ENCODE results near the gene TMEM266.

TMEM266 gene

GRCh38 chr15:76070192-76070591 lies 10.4 kb downstream of the TMEM266 start:
- Histone ChIP-seq H3K36me3 (ENCODE audit: insufficient read depth, low read length) (no peaks in the 10 kb centered on the region), H4K20me1 (ENCODE audit: insufficient read depth, low read length, poor library complexity, severe bottlenecking) (no peaks in the 10 kb centered on the region), H3K9ac (ENCODE audit: low read depth, low read length, poor library complexity, severe bottlenecking) (no peak overlapping the region), H3K9me3 (ENCODE audit: insufficient read depth, low read depth, low read length) (no peaks in the 10 kb centered on the region), H3F3A (ENCODE audit: low read depth) (no peaks in the 10 kb centered on the region), H3K27me3 (ENCODE audit: insufficient read depth, low read length, poor library complexity, severe bottlenecking) (no peaks in the 10 kb centered on the region), H3K4me3 (ENCODE audit: low read length, poor library complexity, severe bottlenecking) (no peak overlapping the region), H3K4me2 (ENCODE audit: low read depth, low read length, poor library complexity, severe bottlenecking) (no peak overlapping the region), H2AFZ (ENCODE audit: low read length) (no peak overlapping the region), H3K9me2 (replicated peaks; ENCODE audit: low read depth, low read length) (no peaks in the 10 kb centered on the region), H3K79me2 (ENCODE audit: insufficient read depth, low read length) (no peaks in the 10 kb centered on the region), H3K4me1 (ENCODE audit: insufficient read depth, low read length, poor library complexity, severe bottlenecking) (peaks cover 5% of the 10 kb centered on the region)
- TF ChIP-seq EZH2phosphoT487 (IDR thresholded peaks at IDR 0.05; ENCODE audit: borderline replicate concordance) (no peak), CTCF (conservative IDR thresholded peaks at IDR 0.05; ENCODE audit: low read length) (no peak)

DNA sequence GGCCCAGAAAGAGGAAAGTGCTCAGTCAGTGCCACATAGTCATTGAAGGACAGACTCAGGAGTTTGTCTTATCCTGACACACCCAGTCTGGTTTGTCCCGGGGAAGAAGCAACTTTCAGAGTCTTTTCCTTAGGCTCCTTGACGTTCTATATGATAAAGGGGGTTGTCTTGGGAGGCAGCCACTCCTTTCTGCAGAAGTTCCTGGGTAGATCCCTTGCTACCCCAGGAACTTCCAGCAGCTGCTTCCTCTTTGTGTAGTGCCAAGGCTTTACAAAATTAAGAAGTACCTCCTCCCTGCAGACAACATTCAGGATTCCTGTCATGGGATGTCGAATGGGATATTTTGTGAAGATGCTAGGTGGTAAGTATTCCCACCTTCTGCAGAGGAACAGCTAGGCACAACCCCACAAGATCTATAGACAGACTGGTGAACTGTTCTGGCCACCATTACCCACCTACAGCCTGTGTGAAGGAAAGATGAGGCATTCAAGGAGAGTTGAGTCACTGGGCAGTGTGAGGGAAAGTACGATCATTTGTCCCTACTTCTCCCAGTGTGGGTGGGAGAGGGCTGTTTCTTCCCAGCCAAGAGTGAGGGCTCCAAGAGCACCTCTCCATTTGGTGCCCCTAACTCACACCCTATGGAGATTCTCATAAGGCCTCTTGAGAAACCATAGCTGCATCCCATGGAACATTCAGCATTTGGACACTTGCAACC lies 11.3 kb downstream of the TMEM266 start:
- H2AFZ ChIP-seq (ENCODE audit: low read length) = no peak overlapping the region
- no peaks in the 10 kb centered on the region for H3K4me1 ChIP-seq (ENCODE audit: insufficient read depth, low read length, poor library complexity, severe bottlenecking)
- no peak overlapping the region for H3K9ac ChIP-seq (ENCODE audit: low read depth, low read length, poor library complexity, severe bottlenecking)
- H3K4me3 ChIP-seq (ENCODE audit: low read length, poor library complexity, severe bottlenecking) = no peak overlapping the region
- H3K79me2 ChIP-seq (ENCODE audit: insufficient read depth, low read length) = no peaks in the 10 kb centered on the region
- no peaks in the 10 kb centered on the region for H3K36me3 ChIP-seq (ENCODE audit: insufficient read depth, low read length)
- H4K20me1 ChIP-seq (ENCODE audit: insufficient read depth, low read length, poor library complexity, severe bottlenecking) = no peaks in the 10 kb centered on the region
- no peaks in the 10 kb centered on the region for H3K9me3 ChIP-seq (ENCODE audit: insufficient read depth, low read depth, low read length)
- H3K4me2 ChIP-seq (ENCODE audit: low read depth, low read length, poor library complexity, severe bottlenecking) = no peak overlapping the region
- no peaks in the 10 kb centered on the region for H3F3A ChIP-seq (ENCODE audit: low read depth)
- no peaks in the 10 kb centered on the region for H3K9me2 ChIP-seq (replicated peaks; ENCODE audit: low read depth, low read length)
- H3K27me3 ChIP-seq (ENCODE audit: insufficient read depth, low read length, poor library complexity, severe bottlenecking) = no peaks in the 10 kb centered on the region
- no peak for TF ChIP-seq EZH2phosphoT487 (IDR thresholded peaks at IDR 0.05; ENCODE audit: borderline replicate concordance)
- no peak for TF ChIP-seq CTCF (conservative IDR thresholded peaks at IDR 0.05; ENCODE audit: low read length)

DNA sequence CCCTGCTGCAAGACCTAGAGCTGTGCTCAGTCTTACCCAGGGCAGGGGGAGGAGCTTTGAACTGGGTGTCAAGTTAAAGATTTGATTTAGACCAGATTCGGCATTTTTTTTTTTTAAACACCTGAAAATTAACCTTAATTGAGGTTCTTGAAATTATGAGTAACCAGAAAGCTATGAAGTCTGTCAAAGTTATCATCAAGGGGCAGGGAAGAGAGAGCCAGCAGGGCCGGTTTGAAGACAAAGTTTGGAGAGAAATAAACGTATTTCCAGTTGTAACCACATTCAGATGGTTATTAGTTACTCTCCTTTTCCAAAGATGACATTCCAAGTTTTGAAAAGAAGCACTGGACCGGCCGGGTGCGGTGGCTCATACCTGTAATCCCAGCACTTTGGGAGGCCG lies 12.0 kb downstream of the TMEM266 start:
- no peaks in the 10 kb centered on the region for H3K4me1 ChIP-seq (ENCODE audit: insufficient read depth, low read length, poor library complexity, severe bottlenecking)
- H3K9me2 ChIP-seq (replicated peaks; ENCODE audit: low read depth, low read length) = no peaks in the 10 kb centered on the region
- no peaks in the 10 kb centered on the region for H3F3A ChIP-seq (ENCODE audit: low read depth)
- no peak overlapping the region for H2AFZ ChIP-seq (ENCODE audit: low read length)
- H4K20me1 ChIP-seq (ENCODE audit: insufficient read depth, low read length, poor library complexity, severe bottlenecking) = no peaks in the 10 kb centered on the region
- H3K4me2 ChIP-seq (ENCODE audit: low read depth, low read length, poor library complexity, severe bottlenecking) = no peak overlapping the region
- H3K9ac ChIP-seq (ENCODE audit: low read depth, low read length, poor library complexity, severe bottlenecking) = no peak overlapping the region
- H3K36me3 ChIP-seq (ENCODE audit: insufficient read depth, low read length) = no peaks in the 10 kb centered on the region
- H3K4me3 ChIP-seq (ENCODE audit: low read length, poor library complexity, severe bottlenecking) = no peak overlapping the region
- TF ChIP-seq EZH2phosphoT487 (IDR thresholded peaks at IDR 0.05; ENCODE audit: borderline replicate concordance) (no peak), CTCF (conservative IDR thresholded peaks at IDR 0.05; ENCODE audit: low read length) (no peak)
- H3K9me3 ChIP-seq (ENCODE audit: insufficient read depth, low read depth, low read length) = no peaks in the 10 kb centered on the region
- no peaks in the 10 kb centered on the region for H3K27me3 ChIP-seq (ENCODE audit: insufficient read depth, low read length, poor library complexity, severe bottlenecking)
- H3K79me2 ChIP-seq (ENCODE audit: insufficient read depth, low read length) = no peaks in the 10 kb centered on the region
